Endodermal cell (in vitro differentiated cells): ENCODE data around the gene CCNI2. TPM values are rescaled to one million over a fixed set of nuclear protein-coding genes. Genes with fewer than 3 reads are reported as not detected.
A peak's percentile ranks its signal among the peaks of the same experiment; 100 is the strongest.
"Not testable (repeated sequence)": the region's sequence is repeated elsewhere in the genome, so short reads cannot be mapped to it uniquely, and the experiment has no call there.

Experiments used
- DNase-seq: peaks from one replicate; pipeline ENCODE4 v3.0.0-alpha.2; 2017
- H3K27ac ChIP-seq: 2 replicates; pipeline ENCODE4 v1.5.1; 2013; ENCODE audit warnings: mild to moderate bottlenecking, low read depth, low read length, moderate library complexity
- H3K27me3 ChIP-seq: 2 replicates; pipeline ENCODE4 v1.6.1; 2013; ENCODE audit warnings: mild to moderate bottlenecking, low read length, moderate library complexity; ENCODE audit not compliant: insufficient read depth, control insufficient read depth, poor library complexity, severe bottlenecking
- H3K36me3 ChIP-seq: 2 replicates; pipeline ENCODE4 v1.7.0; 2013; ENCODE audit warnings: mild to moderate bottlenecking, low read length, moderate library complexity; ENCODE audit not compliant: control insufficient read depth, insufficient read depth
- H3K4me1 ChIP-seq: one replicate; pipeline ENCODE4 v1.7.0; 2013; ENCODE audit warnings: low read length; ENCODE audit not compliant: control insufficient read depth, insufficient read depth
- H3K4me3 ChIP-seq: 2 replicates; pipeline ENCODE4 v1.5.1; 2013; ENCODE audit warnings: mild to moderate bottlenecking, low read length, moderate library complexity
- H3K9ac ChIP-seq: 2 replicates; pipeline ENCODE4 v1.6.1; 2013; ENCODE audit warnings: mild to moderate bottlenecking, low read length, moderate library complexity; ENCODE audit not compliant: poor library complexity, severe bottlenecking; ENCODE audit errors: extremely low read depth
- H3K9me3 ChIP-seq: 2 replicates; pipeline ENCODE4 v1.6.1; 2013; ENCODE audit warnings: mild to moderate bottlenecking, low read length, moderate library complexity; ENCODE audit not compliant: control insufficient read depth
- H3K27ac Mint-ChIP-seq: 2 replicates; pipeline ENCODE4 v1.8.0; 2020; ENCODE audit warnings: mixed read lengths
- H3K27me3 Mint-ChIP-seq: 2 replicates; pipeline ENCODE4 v1.8.0; 2021; ENCODE audit warnings: mild to moderate bottlenecking, mixed read lengths; ENCODE audit not compliant: insufficient read depth
- H3K36me3 Mint-ChIP-seq: 2 replicates; pipeline ENCODE4 v1.8.0; 2020; ENCODE audit warnings: low read depth, mixed read lengths
- H3K4me1 Mint-ChIP-seq: 2 replicates; pipeline ENCODE4 v1.8.0; 2020; ENCODE audit warnings: mixed read lengths
- H3K4me3 Mint-ChIP-seq: 2 replicates; pipeline ENCODE4 v1.8.0; 2020; ENCODE audit warnings: mild to moderate bottlenecking, moderate library complexity, mixed read lengths
- H3K9me3 Mint-ChIP-seq: 2 replicates; pipeline ENCODE4 v1.8.0; 2020; ENCODE audit warnings: mild to moderate bottlenecking, mixed read lengths
- WGBS, 2 experiments: methylation state at CpG; one replicate each; pipeline versions ENCODE4 v1.1.5 to v1.1.7; 2013; ENCODE audit warnings: missing lambda C conversion rate in 2 of 2, mixed read lengths in 1 of 2; ENCODE audit not compliant: insufficient coverage in 1 of 2, insufficient read length in 1 of 2; 5-methylcytosine and 5-hydroxymethylcytosine counted together
- total RNA-seq, 2 donors: library from RNA; stranded (reverse); fragmentation: NEBNext Ultra II Directional in 1 of 2; extraction: Animal tissue kit (Norgen Biotek cat#: 25700) in 1 of 2; gene quantifications; 2 replicates in 1 of 2; 3 replicates in 1 of 2; pipeline ENCODE4 v1.2.1, GENCODE V29; 2021
- TF ChIP-seq, protein P1 (sequence below): fragments of 200-600 bp; sonication (generic); conservative IDR thresholded peaks from 2 replicates; pipeline ENCODE4 v1.5.0; 2021; ENCODE audit warnings: antibody characterized with exemption, mild to moderate bottlenecking

CCNI2 gene
- total RNA-seq, 2 donors from 2014 or later: 1.2 to 1.3 TPM

GRCh38 chr5:132802044-132802684 lies 54.9 kb downstream of the CCNI2 start:
- peaks cover 7% of the 10 kb centered on the region for H3K27me3 ChIP-seq
- no peak overlapping the region for H3K27ac Mint-ChIP-seq
- no peaks in the 10 kb centered on the region for H3K9me3 ChIP-seq
- H3K27ac ChIP-seq: no peak overlapping the region
- TF ChIP-seq, protein P1, sequence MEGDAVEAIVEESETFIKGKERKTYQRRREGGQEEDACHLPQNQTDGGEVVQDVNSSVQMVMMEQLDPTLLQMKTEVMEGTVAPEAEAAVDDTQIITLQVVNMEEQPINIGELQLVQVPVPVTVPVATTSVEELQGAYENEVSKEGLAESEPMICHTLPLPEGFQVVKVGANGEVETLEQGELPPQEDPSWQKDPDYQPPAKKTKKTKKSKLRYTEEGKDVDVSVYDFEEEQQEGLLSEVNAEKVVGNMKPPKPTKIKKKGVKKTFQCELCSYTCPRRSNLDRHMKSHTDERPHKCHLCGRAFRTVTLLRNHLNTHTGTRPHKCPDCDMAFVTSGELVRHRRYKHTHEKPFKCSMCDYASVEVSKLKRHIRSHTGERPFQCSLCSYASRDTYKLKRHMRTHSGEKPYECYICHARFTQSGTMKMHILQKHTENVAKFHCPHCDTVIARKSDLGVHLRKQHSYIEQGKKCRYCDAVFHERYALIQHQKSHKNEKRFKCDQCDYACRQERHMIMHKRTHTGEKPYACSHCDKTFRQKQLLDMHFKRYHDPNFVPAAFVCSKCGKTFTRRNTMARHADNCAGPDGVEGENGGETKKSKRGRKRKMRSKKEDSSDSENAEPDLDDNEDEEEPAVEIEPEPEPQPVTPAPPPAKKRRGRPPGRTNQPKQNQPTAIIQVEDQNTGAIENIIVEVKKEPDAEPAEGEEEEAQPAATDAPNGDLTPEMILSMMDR: no peak
- WGBS, 2 experiments: 89 to 95% methylated on average over 4 to 5 of the region's 5 CpGs
- H3K36me3 Mint-ChIP-seq: no peaks in the 10 kb centered on the region
- H3K9me3 Mint-ChIP-seq: peaks cover 4% of the 10 kb centered on the region
- H3K4me1 ChIP-seq: peaks cover 7% of the 10 kb centered on the region
- H3K36me3 ChIP-seq: no peaks in the 10 kb centered on the region
- peak; percentile 22 for DNase-seq
- no peak overlapping the region for H3K4me3 Mint-ChIP-seq
- H3K4me3 ChIP-seq: no peak overlapping the region
- no peak overlapping the region for H3K9ac ChIP-seq
- peaks cover 21% of the 10 kb centered on the region for H3K27me3 Mint-ChIP-seq
- peaks cover 14% of the 10 kb centered on the region for H3K4me1 Mint-ChIP-seq

GRCh38 chr5:132802685-132803066 lies 55.5 kb downstream of the CCNI2 start:
- 85 to 87% methylated on average over 2 to 5 of the region's 5 CpGs for WGBS, 2 experiments
- H3K27ac Mint-ChIP-seq, H3K4me3 Mint-ChIP-seq, H3K36me3 Mint-ChIP-seq, H3K4me1 ChIP-seq, H3K9me3 ChIP-seq, H3K9me3 Mint-ChIP-seq, DNase-seq, H3K36me3 ChIP-seq, H3K27ac ChIP-seq, H3K9ac ChIP-seq, H3K27me3 ChIP-seq, H3K4me3 ChIP-seq: not testable (repeated sequence)
- H3K4me1 Mint-ChIP-seq: peaks cover 19% of the 10 kb centered on the region
- peaks cover 17% of the 10 kb centered on the region for H3K27me3 Mint-ChIP-seq

Other genes with a start within 250 kb of the CCNI2 start
- not detected for gene IL5, start 203.9 kb upstream of the CCNI2 start, total RNA-seq
- 10 to 100 TPM; 49.7 to 50.7 TPM for gene RAD50, start 190.4 kb upstream of the CCNI2 start, total RNA-seq
- gene IL13, start 89.3 kb upstream of the CCNI2 start, total RNA-seq: not detected
- gene IL4, start 73.4 kb upstream of the CCNI2 start, total RNA-seq: not detected
- 10 to 100 TPM; 19.6 to 25.2 TPM for gene KIF3A, start 9.9 kb upstream of the CCNI2 start, total RNA-seq
- gene SEPTIN8, start 29.8 kb downstream of the CCNI2 start, total RNA-seq: 10 to 100 TPM; 49.0 to 56.7 TPM
- under 1 TPM in 1 of 2 donors, not detected in 1; 0.13 TPM for gene SOWAHA, start 65.9 kb downstream of the CCNI2 start, total RNA-seq
- gene SHROOM1, start 83.2 kb downstream of the CCNI2 start, total RNA-seq: 10 to 100 TPM in 1 of 2 donors, 1 to 10 TPM in 1; 6.6 to 14.4 TPM
- under 1 TPM; 0.26 to 0.33 TPM for gene GDF9, start 119.0 kb downstream of the CCNI2 start, total RNA-seq
- 100 to 1,000 TPM; 261 to 286 TPM for gene UQCRQ, start 119.2 kb downstream of the CCNI2 start, total RNA-seq
- gene LEAP2, start 126.2 kb downstream of the CCNI2 start, total RNA-seq: under 1 TPM; 0.92 to 0.95 TPM
- 100 to 1,000 TPM; 107 to 108 TPM for gene AFF4, start 216.2 kb downstream of the CCNI2 start, total RNA-seq